SK-N-MC (cell line): ENCODE results near the gene ZNF723.
"Not testable (repeated sequence)": the region's sequence is repeated elsewhere in the genome, so short reads cannot be mapped to it uniquely, and the experiment has no call there.

Experiments
- DNase-seq: peaks from one replicate; pipeline ENCODE4 v3.0.0-alpha.2; 2011; ENCODE audit warnings: low read depth, low spot score
- H3K27ac ChIP-seq: fragments of 200-600 bp; sonication (generic); 2 replicates; pipeline ENCODE4 v1.5.1; 2016; ENCODE audit warnings: mixed run types
- H3K36me3 ChIP-seq: fragments of 200-600 bp; sonication (generic); 2 replicates; pipeline ENCODE4 v1.6.1; 2017; ENCODE audit warnings: antibody characterized with exemption, low read length, mixed read lengths; ENCODE audit not compliant: insufficient read depth
- H3K4me3 ChIP-seq: fragments of 200-600 bp; sonication (generic); 2 replicates; pipeline ENCODE4 v1.5.1; 2016
- H3K9ac ChIP-seq: fragments of 200-600 bp; sonication (generic); 2 replicates; pipeline ENCODE4 v1.8.0; 2017; ENCODE audit warnings: mixed run types, mixed read lengths; ENCODE audit not compliant: insufficient read length
- H3K9me3 ChIP-seq: fragments of 200-600 bp; sonication (generic); 2 replicates; pipeline ENCODE4 v1.6.1; 2017; ENCODE audit warnings: low read depth, mild to moderate bottlenecking, antibody characterized with exemption, low read length, moderate library complexity, mixed read lengths
- EZH2 ChIP-seq: fragments of 200-600 bp; sonication (generic); IDR thresholded peaks from one replicate; pipeline ENCODE4 v1.6.1; 2017; ENCODE audit warnings: antibody characterized with exemption
- FOXP2 ChIP-seq: optimal IDR thresholded peaks from 2 replicates; pipeline ENCODE3; 2011; ENCODE audit warnings: mild to moderate bottlenecking, moderate library complexity; ENCODE audit not compliant: insufficient read depth; ENCODE audit errors: extremely low read length, control extremely low read depth
- POLR2AphosphoS5 ChIP-seq: IDR thresholded peaks from 2 replicates; pipeline ENCODE4 v1.6.1; 2012; ENCODE audit warnings: mild to moderate bottlenecking, low read depth, low read length, borderline replicate concordance

Gene ZNF723

DNA sequence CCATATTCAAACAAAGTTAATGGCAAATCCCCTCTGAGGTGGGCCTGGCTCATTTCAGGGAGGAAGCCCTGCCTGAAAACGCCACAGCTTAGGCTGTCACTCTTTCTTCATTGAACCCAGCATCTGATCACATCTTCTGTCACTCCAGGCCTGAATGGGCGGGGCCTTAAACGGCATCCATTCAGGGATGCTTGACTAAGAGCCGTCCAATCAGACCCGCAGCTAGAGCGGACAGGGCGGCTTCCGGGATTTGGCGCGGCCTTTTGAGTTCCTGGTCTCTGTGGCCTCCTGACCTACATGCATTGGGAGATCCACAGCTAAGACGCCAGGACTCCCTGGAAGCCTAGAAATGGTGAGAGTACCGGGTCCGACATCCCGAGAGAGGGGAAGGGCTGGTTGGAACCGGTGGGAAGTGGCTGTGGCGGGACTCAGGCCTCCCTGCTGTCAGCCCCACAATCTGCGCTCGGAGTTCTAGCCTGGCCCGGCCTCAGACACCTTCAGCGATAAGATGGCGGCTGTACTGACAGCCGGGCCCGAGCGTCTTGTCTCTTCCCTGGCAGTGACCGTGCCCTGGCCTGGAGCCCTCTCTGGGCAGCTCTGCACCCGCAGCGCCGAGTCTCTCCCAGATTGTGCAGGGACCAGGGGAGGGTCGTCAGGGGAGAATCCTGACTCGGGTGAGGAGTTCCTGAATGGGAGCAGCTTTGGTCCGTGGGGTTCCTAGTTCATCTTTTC lies at the start of gene ZNF723:
TSS of gene ZNF723 (plus strand) at position 261 of the 732 bp plus-strand sequence. CDS start at position 350, 89 bp downstream.
- Histone ChIP-seq H3K36me3 (no peaks in the 10 kb centered on the region), H3K27ac (no peak within 1 kb of the TSS), H3K9ac (no peak within 1 kb of the TSS), H3K4me3 (no peak within 1 kb of the TSS), H3K9me3 (no peaks in the 10 kb centered on the region)
- TF ChIP-seq EZH2 = no peak
- TF ChIP-seq POLR2AphosphoS5 = no peak
- no peak for TF ChIP-seq FOXP2
- DNase-seq = no peak

DNA sequence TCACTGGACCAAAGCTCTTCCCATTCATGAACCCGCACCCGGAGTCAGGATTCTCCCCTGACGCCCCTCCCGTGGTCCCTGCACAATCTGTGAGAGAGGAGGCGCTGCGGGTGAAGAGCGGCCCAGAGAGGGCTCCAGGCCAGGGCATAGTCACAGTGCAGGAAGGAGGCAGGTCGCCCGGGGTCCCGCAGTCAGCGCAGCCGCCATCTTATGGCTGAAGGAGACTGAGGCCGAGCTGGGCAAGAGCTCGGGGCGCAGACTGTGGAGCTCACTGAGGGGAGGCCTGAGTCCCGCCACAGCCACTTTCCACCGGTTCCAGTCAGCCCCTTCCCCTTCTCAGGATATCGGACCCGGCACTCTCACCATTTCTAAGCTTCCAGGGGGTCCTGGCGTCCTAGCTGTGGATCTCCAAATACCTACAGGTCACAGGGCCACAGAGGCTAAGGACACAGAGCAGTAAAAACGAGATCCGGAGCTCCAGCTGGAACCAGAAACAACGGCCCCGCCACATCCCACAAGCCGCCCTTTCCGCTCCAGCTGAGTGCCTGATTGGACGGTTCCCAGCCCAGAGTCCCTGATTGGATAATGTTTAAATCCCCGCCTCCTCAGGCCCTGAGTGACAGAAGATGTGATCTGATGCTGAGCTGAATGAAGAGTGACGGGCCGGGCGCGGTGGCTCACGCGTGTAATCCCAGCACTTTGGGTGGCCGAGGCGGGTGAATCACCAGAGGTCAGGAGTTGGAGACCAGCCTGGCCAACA lies 48.3 kb upstream of the ZNF723 start, which contains the start of gene ZNF99:
TSS of gene ZNF99 (minus strand) at position 501 of the 760 bp plus-strand sequence. CDS start at position 366, 135 bp downstream.
- TF ChIP-seq FOXP2 = no peak
- no peak for TF ChIP-seq POLR2AphosphoS5
- no peak for TF ChIP-seq EZH2
- no peak within 1 kb of the TSS for H3K9ac ChIP-seq
- H3K9me3 ChIP-seq = no peaks in the 10 kb centered on the region
- DNase-seq = no peak
- H3K4me3 ChIP-seq = no peak within 1 kb of the TSS
- H3K36me3 ChIP-seq = no peaks in the 10 kb centered on the region
- no peak within 1 kb of the TSS for H3K27ac ChIP-seq

DNA sequence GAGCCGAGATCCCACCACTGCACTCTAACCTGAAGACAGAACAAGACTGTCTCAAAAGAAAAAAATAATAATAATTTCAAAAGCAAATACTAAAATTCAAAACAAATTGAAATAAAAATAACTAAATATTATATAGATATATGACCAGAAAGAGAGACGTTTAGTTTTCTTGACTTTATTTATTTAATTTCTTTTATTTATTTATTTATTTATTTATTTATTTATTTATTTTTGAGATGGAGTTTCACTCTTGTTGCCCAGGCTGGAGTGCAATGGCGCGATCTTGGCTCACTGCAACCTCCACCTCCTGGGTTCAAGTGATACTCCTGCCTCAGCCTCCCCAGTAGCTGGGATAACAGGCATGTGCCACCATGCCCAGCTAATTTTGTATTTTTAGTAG lies 39.2 kb upstream of the ZNF723 start:
- H3K9ac ChIP-seq, H3K9me3 ChIP-seq, DNase-seq, H3K4me3 ChIP-seq, H3K36me3 ChIP-seq, H3K27ac ChIP-seq: not testable (repeated sequence)

DNA sequence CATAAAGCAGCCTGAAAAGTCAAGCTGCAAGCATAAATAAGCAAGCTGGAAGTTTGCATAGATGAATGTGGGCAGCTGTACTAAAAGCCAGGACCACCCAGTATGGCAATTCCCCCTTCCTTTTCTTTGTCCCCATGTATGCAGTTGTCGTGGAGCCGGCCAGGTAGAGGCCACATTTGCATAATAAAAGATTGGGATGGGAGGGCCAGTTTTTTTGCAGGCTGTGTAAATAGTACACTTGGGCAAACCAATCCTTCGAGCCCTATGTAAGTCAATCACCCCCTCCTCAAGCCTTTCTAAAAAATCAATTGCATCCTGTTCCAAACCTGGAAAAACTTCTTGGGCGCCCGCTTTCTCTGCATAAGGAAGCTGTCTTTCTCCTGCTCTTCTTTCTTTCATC lies 35.1 kb upstream of the ZNF723 start:
- DNase-seq = no peak
- H3K36me3 ChIP-seq = no peaks in the 10 kb centered on the region

DNA sequence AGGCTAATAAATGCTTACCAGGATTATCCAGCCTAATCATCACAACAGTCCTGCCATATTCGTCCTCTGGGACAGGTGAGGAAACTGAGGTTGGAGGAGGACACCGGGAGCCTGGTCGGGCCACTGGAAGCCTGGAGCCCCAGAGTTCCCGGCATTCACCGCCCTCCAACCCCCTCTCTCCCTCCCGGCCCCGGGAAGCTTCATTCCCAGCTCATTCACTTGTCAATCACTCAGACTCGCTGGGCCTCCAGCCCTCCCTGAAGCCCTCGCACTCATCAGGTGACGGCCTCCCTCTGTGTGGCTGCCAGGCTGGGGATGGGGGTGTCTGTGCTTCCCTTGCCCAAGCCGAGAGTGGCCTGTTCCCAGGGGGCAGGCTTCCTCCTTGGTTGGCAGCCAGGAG lies 25.7 kb upstream of the ZNF723 start:
- TF ChIP-seq EZH2 (no peak), FOXP2 (no peak), POLR2AphosphoS5 (no peak)
- no peak overlapping the region for H3K27ac ChIP-seq
- H3K36me3 ChIP-seq = no peaks in the 10 kb centered on the region
- H3K9me3 ChIP-seq = no peaks in the 10 kb centered on the region
- no peak overlapping the region for H3K9ac ChIP-seq
- H3K4me3 ChIP-seq = no peak overlapping the region
- DNase-seq = no peak

More for the DNA sequence above, 35.1 kb upstream of the ZNF723 start:
- no peak overlapping the region for H3K9ac ChIP-seq
- H3K9me3 ChIP-seq = no peaks in the 10 kb centered on the region
- no peak for TF ChIP-seq EZH2
- no peak for TF ChIP-seq FOXP2
- no peak for TF ChIP-seq POLR2AphosphoS5
- H3K4me3 ChIP-seq = no peak overlapping the region
- no peak overlapping the region for H3K27ac ChIP-seq

DNA sequence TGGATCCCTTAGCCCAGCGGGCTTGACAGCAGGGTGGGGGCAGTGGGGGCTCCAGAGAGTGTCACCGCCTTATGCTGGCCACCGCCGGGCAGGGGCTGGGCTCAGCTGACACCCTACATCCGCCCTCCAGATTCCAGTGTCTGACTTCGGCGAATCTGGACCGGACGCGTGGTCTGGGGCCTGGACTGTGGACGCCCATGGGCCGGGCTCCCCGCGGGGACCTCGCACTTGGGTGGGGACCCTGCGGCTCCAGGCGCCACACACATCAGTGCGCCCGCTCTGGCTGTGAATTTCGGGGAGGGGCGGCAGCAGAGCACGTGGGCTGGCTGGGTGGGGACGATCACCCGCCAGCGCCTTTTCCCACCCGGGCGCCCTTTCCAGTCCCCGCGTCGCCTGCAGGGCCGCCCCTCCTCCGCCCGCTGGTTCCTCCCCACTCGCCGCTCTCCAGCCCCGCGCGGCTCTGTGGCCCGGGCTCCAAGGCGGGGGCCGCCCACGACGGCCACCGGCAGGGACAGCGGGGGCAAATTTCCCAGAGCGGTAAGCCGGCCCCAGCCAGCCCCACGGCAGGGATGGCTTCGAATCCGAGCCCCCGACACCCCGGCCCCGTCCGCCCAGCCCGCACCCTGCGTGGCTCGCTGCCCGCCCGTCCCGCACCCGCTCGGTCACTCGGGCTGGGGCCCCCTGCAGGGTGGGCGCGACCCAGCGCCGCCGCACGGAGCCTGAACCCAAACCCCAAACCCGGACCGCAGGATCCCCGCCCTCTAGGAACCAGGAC lies 24.8 kb upstream of the ZNF723 start:
- TF ChIP-seq EZH2 = no peak
- no peak for TF ChIP-seq POLR2AphosphoS5
- TF ChIP-seq FOXP2 = no peak
- Histone ChIP-seq H3K4me3 (no peak overlapping the region), H3K27ac (no peak overlapping the region), H3K9ac (no peak overlapping the region), H3K36me3 (no peaks in the 10 kb centered on the region), H3K9me3 (no peaks in the 10 kb centered on the region)
- DNase-seq = no peak

DNA sequence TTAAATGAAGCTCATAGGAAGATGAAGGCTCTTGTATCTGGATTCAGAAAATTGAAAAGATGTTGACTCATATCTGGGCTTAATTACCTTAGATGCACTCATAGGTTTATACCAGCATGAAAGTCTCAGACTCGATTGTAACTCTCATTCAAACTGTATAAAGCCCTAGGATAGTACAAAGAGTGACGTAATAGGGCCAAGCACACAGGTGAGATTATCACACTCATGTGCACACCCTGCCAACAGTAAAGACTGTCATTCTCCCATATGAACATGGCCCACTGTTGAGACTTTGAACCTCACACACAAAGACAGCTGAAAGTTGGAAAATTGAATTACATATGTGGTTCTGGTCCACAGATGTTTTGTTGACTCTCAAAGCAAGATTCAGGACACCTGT lies 18.0 kb upstream of the ZNF723 start:
- Histone ChIP-seq H3K9ac (no peak overlapping the region), H3K27ac (no peak overlapping the region), H3K4me3 (no peak overlapping the region), H3K36me3 (no peaks in the 10 kb centered on the region), H3K9me3 (no peaks in the 10 kb centered on the region)
- TF ChIP-seq POLR2AphosphoS5 = no peak
- DNase-seq = no peak

DNA sequence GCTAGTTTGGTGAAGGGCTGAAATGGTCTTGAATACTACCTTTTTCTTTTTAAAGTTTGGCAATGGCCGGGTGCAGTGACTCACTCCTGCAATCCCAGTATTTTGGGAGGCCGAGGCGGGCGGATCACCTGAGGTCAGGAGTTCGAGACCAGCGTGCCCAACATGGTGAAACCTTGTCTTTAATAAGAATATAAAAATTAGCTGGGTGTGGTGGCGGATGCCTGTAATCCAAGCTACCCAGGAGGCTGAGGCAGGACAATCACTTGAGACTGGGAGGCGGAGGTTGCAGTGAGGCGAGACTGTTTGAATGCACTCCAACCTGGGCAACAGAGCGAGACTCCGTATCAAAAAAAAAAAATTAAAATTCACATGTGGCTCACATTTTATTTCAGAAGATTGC lies 880 bp upstream of the ZNF723 start:
- Histone ChIP-seq H3K9me3 (no peaks in the 10 kb centered on the region), H3K9ac (no peak overlapping the region), H3K4me3 (no peak overlapping the region), H3K27ac (no peak overlapping the region), H3K36me3 (no peaks in the 10 kb centered on the region)
- no peak for DNase-seq
- no peak for TF ChIP-seq FOXP2
- no peak for TF ChIP-seq POLR2AphosphoS5
- TF ChIP-seq EZH2 = no peak

DNA sequence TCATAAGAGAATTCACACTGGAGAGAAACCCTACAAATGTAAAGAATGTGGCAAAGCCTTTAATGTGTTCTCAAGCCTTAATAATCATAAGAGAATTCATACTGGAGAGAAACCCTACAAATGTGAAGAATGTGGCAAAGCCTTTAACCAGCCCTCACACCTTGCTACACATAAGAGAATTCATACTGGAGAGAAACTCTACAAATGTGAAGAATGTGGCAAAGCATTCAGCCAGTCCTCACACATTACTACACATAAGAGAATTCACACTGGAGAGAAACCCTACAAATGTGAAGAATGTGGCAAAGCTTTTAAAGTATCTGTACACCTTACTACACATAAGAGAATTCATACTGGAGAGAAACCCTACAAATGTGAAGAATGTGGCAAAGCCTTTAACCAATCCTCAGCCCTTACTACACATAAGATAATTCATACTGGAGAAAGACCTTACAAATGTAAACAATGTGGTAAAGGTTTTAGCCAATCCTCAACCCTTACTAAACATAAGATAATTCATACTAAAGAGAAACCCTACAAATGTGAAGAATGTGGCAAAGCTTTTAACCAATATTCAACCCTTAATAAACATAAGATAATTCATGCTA lies 25.7 kb downstream of the ZNF723 start:
- H3K36me3 ChIP-seq, H3K9me3 ChIP-seq: not testable (repeated sequence)

More for the DNA sequence above, 25.7 kb downstream of the ZNF723 start:
- not testable (repeated sequence) for H3K4me3 ChIP-seq, H3K27ac ChIP-seq, H3K9ac ChIP-seq, DNase-seq
